Pons (tissue), 1 donor: ENCODE measurements around the gene ZNF609.
"Not testable (repeated sequence)": the region's sequence is repeated elsewhere in the genome, so short reads cannot be mapped to it uniquely, and the experiment has no call there.

Experiments
- DNase-seq: peaks from one replicate; pipeline ENCODE4 v3.0.0-alpha.2; 2016; ENCODE audit warnings: low spot score

ZNF609 gene

GRCh38 chr15:64581408-64581761 lies 121.0 kb downstream of the ZNF609 start:
- no peak for DNase-seq

- DNase-seq, result no peak
Observed at GRCh38 chr15:64582202-64582601, 121.8 kb downstream of the ZNF609 start.

- no peak for DNase-seq
Observed at GRCh38 chr15:64583519-64583918, 123.1 kb downstream of the ZNF609 start.

- DNase-seq, result no peak
Observed at GRCh38 chr15:64583983-64584382, 123.6 kb downstream of the ZNF609 start.

- DNase-seq, result no peak
Observed at GRCh38 chr15:64586259-64586870, 126.0 kb downstream of the ZNF609 start.

- no peak for DNase-seq
Observed at GRCh38 chr15:64586984-64587383, 126.6 kb downstream of the ZNF609 start.

GRCh38 chr15:64589435-64590084 lies 129.2 kb downstream of the ZNF609 start:
- no peak for DNase-seq

- DNase-seq, result not testable (repeated sequence)
Observed at GRCh38 chr15:64592845-64593244, 132.5 kb downstream of the ZNF609 start.

GRCh38 chr15:64596701-64597476 lies 136.5 kb downstream of the ZNF609 start:
- DNase-seq, result peak; percentile 71

GRCh38 chr15:64597477-64597822 lies 137.1 kb downstream of the ZNF609 start:
- DNase-seq, result no peak

- DNase-seq, result no peak
Observed at GRCh38 chr15:64599226-64599625, 138.8 kb downstream of the ZNF609 start.

- no peak for DNase-seq
Observed at GRCh38 chr15:64599716-64600115, 139.3 kb downstream of the ZNF609 start.

- DNase-seq, result no peak
Observed at GRCh38 chr15:64600794-64601193, 140.4 kb downstream of the ZNF609 start.

- no peak for DNase-seq
Observed at GRCh38 chr15:64604319-64604718, 143.9 kb downstream of the ZNF609 start.

GRCh38 chr15:64607416-64607815 lies 147.0 kb downstream of the ZNF609 start:
- DNase-seq, result not testable (repeated sequence)

- DNase-seq, result no peak
Observed at GRCh38 chr15:64610257-64610919, 150.0 kb downstream of the ZNF609 start.

- DNase-seq, result no peak
Observed at GRCh38 chr15:64611085-64611725, 150.8 kb downstream of the ZNF609 start.

- DNase-seq, result no peak
Observed at GRCh38 chr15:64614519-64614918, 154.1 kb downstream of the ZNF609 start.

- DNase-seq, result no peak
Observed at GRCh38 chr15:64617727-64618126, 157.3 kb downstream of the ZNF609 start.

GRCh38 chr15:64618138-64618537 lies 157.8 kb downstream of the ZNF609 start:
- DNase-seq, result no peak

GRCh38 chr15:64618540-64618939 lies 158.2 kb downstream of the ZNF609 start:
- no peak for DNase-seq
